UCSD-AML1 (cell line): ENCODE measurements around the gene DOK3.
A peak's percentile ranks its signal among the peaks of the same experiment; 100 is the strongest.

Source experiments
- DNase-seq: peaks from one replicate; lab custom pipeline; 2025; ENCODE audit not compliant: unreplicated experiment; lab: John Stamatoyannopoulos, UW

The DOK3 gene

DNA sequence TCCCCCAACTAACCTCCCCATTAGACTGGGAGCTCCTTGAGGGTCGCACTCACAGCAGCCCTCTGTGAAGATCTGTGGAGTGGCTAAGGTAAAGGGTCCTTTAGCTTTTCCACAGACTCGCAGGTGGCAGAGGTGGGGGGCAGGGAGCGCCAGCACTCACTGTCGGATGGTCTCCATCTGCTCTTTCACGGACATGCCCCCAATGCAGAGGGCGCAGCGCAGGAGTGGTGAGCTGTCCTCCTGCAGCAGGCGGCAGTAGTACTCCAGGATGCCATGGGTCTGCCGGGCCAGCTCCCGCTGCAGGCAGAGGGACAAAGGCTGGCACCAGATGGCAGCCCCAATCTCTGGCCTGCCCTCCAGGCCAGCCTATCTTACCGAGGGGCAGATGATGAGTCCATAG, 4.9 kb upstream of the DOK3 start:
- no peak for DNase-seq

DNA sequence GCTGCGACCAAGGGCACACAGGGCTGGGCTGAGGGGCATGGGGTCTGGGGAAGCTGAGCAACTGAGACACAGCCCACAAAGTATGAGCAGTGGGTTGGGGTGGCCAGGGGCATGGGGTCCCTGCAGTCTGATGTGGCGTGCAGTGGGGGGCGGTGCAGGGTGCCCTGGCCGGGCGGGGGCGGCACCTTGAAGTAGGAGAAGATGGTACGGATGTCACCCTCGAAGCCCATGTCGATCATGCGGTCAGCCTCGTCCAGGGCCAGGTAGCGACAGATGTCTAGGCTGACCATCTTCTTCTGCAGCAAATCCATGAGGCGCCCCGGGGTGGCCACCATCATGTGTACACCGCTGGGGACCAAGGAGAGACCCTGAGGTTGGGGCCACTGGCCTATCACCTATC, 3.9 kb upstream of the DOK3 start:
- DNase-seq = no peak

DNA sequence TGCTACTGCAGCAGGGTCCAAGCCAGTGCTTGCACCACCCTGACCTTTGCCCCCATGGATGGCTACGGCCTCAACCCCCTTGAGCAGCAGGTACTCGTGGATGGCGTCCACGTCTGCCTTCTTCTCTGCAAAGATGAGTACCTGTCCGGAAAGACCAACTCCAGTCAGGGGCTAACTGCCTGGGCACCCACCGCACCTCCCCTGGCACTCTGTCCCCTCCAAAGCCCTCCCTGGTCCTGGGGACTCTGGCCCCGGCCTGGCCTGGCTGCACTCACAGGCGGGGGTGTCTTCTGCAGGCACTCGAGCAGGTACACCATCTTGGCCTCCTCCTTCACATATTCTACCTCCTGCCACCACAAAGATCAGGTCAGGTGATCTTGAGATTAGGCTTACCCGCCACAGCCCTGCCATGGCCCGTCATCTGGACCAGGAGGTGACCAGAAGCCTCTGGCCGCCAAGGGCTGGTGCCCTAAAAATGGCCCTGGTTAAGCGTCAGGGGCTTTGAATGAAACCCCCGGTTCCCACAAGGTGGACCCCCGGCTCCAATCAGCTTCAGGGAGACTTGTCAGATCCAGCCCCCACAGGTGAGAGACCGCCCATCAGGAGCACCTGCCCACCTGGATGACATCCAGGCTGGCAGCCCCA, 3.2 kb upstream of the DOK3 start:
- DNase-seq = no peak

DNA sequence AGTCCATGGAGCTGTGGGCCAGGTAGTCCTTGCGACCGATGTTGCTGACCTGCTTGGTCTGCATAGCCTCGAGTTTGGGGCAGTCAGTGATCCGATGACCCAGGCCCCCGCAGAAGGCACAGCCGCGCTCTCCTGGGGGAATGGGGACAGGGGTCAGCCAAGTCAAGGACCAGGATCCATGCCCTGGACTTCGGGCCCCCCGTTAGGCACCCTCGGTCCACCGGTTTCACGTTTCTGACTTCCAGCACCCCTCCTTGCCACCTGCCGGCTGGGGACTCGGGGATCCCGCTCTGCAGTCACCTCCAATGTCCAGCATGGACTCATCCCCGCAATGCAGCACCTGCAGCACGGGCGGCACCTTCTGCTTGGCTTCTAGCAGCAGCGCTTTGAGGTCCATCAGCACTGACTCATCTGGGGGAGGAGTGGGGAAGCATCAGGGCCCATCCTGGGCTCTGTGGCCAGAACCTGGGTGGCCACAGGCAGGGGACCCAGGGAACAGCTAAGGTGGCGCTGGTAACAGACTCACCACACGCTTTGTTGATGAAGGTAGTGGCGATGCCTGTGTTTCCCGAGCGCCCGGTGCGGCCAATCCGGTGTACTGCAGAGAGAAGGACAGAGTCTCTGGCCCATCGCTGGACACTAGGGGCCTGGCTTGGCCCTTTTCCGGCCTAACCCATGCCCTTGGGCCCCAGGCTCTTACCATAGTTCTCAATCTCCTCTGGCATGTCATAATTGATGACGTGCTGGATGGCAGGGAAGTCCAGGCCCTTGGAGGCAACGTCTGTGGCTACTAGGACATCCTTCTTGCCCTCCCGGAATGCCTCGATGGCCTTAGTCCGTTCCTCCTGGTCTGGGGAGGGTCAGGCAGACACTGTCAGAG, 2.4 kb upstream of the DOK3 start:
- no peak for DNase-seq

DNA sequence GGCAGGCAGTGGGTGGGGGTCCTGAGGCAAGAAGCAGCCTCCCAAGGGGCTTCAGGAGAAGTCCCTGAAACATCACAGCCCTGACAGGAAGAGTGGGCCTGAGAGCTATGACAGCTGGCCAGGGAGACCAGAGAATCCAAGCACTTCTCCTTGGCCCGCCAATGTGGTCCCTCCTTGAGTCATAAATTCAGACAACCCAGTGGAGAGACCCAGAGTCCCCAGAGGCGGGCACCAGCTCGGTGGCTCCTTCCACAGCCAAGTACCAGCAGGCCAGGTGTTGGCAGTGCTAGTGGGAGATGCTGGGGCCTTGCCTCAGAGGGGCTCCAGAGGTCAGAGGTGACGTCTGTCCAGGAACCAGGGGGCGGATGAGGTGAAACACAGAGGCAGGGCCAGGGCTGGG, 1.6 kb upstream of the DOK3 start:
- no peak for DNase-seq

DNA sequence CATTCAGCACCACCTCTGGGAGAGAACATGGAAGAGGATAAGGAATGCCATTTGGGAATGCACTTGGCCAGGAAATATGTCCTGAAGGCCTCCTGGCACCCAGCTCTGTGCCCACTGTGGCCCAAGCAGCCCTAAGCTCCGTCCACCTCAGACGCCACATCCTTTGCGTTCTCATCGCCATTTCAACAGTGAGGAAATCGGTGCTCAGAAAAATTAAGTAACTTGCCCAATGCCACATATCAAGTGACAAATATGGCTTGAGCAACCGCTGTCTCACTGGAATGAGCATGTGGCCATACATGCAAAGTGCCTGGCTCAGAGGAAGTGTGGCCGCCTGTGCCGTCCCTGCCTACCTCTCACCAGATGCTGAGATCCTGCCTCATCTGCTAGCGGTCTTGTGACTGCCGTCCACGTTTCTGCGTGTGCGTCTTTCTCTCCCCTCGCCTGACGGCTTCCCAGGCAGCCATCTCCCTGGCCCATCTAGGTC, 984 bp upstream of the DOK3 start:
- no peak for DNase-seq

DNA sequence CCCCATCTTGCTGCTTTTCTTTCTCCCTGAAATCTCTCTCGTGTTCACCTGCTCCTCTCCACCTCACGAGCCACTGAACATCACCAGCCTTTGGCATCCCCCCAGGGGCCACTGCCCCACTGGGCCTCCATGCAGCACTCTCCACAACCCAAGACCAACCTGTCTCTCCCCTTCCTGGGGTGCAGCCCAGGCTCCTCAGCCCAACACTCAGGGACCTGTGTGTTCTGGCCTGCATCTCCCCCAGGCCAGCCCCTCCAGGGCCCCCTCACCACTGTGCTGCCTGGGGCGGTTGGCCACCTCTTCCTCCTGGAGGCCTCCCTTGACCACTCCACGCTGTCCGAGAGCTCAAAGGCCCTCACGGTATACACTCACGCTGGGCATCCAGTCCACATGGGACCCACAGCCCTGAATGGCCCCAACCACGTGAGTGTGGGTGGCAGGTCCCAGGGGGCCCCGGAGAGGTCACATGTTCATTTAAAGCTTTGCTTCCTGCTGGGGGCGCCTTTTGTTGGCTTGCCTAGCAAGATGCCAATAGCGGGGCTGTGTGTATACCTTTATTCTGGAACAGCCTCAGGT, 453 bp upstream of the DOK3 start:
- DNase-seq = peak; percentile 37

DNA sequence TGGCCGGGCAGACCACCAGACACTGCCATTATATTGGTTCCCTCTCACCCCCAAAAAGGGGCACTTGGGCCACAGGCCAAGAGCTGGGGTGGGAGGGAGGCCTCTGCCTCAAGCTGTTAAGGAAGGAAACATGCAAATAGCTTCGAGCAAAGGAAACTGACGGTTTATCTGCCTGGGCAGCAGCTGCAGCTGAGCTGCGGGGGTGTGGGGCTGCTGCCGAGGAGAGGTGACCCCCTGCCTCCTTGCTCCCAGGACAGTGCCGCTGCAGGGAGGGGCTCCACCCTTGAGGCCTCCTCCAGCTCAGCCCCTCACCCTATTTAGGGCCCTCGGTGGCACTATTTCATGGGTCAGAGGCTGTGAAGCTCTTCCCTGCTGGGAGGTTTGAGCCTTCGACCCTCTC, 789 bp downstream of the DOK3 start:
- peak; percentile 66 for DNase-seq

DNA sequence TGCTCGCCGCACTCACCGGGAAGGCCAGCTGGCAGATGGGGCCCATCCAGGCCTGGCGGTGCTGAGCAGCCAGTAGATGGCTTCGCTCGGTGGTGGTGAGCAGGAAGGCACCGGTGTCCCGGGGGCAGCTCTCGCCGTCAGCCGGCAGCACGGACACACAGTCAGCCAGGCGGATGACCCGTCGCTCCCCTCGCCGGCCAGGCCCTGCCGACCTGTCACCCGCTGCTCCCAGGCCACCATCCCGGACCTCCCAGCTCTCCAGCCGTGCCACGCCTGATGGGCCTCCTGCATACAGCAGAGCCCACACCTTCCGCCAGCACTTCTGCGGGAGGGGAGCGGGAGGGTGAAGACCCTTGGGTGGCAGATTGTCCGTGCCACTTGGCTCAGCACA, 1.4 kb downstream of the DOK3 start:
- DNase-seq = no peak

DNA sequence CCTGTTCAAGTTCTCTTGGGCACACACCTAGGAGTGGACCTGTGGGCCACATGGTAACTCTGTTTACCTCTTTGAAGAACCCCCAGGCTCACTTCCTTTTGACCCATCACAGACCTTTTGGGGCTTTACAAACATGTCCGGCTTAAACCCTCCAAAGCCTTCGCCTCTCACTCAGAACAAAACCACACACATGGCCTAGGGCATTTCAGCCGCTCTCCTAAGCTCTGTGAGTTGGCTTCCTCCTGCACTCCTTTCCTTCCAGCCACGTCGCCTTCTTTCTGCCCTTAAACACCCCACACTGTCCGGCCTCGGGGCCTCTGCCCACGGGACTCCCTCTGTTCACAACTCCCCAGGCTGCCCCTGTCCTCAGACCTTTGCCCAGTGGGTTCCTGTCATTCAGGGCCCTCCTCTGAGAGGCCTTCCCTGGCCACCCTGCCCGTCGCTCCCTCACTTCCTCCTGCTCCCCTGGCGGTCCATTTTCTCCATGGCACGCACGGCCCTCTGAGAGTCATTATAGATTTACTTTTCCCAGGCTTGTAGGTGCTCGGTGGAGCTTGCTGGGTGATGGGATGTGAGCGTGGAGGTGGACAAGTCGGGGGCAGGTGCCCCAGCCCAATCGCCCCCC, 1.9 kb downstream of the DOK3 start:
- DNase-seq = peak; percentile 54

DNA sequence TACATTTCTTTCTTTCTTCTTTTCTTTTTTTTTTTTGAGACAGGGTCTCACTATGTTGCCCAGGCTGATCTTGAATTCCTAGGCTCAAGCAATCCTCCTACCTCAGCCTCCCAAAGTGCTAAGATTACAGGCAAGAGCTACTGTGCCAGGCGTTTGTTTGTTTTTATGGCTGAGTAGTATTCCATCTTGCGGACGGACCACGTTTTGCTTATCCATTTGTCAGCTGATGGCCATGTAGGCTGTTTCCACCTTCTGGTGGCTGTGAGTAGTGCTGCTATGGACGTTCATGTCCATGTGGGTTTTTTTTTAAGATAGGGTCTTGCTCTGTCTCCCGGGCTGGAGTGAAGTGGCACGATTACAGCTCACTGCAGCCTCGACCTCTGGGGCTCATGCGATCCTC, 2.5 kb downstream of the DOK3 start:
- DNase-seq = peak; percentile 43

DNA sequence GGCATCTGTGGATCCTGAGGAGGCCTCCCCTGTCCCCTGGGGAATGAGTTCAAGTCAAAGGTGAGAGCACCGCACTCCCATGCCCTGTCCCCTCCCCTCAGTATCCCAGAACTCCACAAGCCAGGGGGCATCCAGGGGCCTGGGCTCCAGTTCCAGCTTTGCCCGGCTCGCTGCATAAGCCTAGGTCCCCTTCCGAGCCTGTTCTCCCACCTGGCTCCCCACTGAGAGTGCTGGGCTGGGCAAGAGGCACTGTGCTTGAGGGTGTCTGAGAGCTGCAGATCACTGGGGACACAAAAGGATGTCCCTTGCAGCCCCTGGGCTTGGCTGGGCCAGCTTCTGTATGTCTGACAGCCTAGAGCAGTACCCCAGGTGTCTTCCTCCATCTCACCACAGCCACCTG, 4.6 kb downstream of the DOK3 start:
- no peak for DNase-seq

DNA sequence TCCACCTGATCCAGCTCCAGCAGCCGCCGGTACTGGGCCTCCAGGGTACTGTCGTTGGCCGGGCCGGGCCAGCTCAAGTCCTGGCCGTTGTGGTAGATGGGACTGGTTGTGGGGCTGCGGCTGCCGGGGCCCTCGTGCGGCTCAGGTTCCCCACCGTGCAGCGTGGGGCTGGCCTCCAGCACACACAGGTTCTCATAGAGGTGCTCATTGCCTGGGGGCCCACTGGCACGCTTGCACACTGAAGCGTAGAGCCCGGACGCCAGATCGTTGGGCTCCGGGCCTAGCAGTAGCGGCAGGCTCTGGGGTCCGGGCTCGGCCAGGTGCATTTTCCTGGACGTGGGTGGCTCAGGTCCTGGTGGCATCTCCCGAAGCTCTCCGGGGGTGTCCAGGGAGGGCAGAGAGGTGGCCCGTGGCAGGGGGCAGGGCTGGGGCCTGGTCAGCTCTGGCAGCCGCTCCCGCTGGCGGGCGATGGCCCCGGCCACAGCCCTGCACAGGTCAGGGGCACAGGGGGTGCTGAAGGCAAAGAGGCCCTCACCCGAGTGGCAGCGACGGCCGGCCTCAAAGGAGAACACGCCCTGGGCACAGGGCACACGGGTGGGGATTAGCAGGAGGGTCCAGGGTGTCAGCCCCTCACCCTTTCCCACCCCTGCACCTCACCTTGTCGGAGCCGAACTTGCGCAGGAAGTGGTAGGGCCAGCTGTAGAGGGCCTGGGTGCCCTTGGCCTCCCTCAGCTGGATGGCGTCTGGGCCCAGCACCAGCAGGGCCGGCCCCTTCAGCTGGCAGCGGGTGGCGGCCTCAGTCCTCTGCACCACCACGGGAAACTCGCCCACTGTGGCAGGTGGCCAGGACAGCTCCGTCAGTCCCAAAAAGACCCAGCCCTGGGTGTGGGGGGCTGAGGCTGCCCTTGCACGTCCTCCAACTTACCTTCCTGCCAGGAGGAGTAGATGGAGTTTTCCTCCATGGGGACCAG, 5.3 kb downstream of the DOK3 start:
- no peak for DNase-seq

DNA sequence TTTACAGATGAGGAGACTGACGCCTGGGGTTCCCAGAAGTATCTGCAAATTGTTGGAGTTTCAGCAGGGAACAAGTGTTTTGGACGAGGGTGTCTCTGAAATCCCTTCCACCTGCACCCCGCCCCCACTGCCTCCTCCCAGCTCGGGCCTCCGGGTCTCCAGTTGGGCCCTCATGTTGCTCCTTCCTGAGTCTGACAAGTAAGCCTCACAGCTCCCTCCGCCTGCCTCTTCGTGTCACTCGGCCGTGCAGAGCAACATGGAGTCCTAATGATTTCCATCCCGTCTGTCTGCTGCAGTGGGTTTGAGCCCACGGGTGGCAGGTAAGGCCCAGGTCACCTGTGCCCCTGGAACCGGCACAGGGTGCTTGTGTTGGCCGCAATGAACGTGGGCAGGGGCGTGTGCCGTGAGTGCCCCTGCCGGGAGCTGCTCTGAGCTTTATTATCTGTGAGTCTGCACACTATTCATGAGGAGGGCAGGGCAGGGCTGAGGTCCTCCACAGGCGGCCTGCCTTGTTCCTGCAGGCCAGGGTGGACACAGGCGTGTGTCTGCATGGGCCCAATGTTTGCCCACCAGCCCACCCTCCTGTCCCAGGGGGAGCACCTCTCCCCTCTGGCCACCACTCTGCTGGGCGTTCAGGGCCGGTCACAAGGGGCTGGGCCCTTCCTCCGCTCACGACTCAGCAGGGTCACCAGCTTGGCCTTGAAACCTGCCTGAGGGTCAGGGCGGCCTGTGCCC, 6.1 kb downstream of the DOK3 start:
- DNase-seq = no peak

DNA sequence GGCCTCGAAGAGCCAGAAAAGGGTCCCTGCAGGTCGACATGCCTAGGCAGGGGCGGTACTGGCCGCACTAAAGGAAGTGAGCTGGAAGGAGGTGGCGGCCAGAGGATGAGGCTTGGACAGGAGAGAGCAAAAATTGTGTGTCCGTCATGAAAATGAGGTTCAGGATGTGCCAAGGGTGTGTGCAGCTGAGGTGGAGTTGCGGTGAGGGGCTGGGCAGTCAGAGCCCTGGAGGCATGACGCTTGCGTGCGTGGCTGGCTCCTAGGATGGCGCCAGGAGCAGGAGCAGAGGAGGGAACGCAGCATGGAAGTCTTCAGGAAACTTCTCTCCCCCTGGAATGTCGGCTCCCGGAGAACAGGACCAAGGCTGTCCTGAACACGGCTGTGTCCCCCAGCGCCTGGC, 6.7 kb downstream of the DOK3 start:
- DNase-seq = no peak

DNA sequence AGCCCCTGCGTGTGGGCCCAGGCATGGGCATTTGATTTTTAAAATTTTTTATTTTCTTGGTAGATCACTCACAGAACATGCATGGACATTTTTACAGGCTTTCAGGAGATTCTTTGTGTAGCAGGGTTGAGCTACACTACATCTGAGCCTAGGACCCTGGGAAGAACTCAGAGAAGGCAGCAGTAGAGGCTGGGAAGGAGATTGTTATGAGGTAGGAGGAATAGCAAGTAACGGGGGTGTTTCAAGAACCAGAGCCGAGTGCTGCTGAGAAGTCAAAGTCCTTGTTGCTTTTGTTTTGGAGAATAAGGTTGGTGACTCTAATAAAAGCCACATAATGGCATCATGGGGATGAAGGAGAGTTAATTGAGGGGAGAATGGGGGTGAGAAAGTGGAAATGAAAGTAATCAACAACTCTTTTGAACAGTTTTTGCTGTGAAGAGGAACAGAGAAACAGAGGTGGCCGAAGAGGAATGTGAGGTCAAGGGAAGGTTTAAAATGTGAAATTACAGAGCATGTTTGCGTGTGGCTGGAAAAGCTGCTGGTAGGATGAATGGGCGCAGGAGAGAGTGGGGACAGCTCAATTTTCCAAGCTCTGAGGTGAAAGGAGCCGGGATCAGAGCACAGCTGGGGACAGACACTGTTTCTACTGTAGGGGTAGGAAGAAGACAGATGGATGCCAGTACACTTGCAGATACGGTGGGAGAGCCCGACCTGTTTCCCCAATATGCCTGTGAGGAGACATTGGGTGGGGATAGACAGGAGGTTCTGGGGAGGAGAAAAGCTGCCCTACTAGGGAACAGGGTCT, 7.5 kb downstream of the DOK3 start:
- no peak for DNase-seq

DNA sequence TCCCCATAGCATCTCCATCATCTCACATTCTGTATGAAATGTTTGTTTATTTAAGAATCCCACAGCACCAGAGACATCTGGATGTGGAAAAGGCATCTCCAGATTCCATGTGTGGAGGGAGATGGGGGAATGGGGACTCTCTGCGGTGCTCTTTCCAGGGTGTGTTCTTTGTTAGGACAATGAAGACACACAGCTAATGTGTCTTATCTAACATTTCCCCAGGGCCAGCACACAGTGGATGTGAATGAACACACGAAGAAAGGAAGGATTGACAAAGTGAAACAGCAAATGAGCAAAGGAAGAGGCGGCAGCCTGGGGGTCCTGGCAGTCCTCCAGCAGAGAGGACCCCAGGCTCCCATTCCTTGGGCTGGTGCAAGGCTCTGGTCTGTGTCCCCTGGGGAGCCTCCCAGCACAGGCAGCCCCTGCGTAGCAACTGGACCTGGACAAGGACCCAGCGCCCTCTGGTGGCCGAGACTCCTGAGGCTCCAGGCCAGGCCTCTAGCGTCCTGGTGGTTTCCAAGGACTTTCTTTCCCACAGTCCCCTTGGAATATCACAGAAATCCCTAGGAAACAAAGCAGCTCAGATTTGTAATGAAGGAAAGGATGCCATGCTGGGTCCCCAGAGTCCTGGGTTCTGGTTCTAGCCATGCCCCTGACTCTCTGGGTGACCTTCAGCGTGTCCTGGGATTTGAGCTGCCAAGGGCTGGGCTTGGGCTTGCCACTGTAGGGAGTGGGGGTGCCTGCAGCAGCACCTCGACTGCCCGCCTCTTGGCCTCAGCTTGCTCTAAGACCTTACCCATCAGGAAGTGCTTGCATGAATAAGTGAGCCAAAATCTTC, 8.7 kb downstream of the DOK3 start:
- peak; percentile 84 for DNase-seq

DNA sequence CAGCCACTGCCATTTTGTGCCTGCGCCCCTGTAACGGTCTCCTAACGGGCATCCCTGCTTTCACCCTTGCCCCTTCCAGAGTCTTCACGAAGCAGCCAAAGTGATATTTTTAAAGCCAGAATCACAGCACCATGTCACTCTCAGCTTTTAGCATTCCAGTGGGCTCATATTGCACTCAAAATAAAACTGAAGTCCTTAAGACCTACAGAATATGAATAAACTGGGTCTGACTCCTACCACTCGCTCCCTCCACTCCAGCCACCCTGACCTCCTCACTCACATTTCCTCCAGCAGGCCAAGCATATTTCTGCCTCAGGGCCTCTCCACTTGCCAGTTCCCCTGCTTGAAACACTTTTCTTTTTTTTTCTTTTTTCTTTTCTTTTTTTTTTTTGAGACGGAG, 9.8 kb downstream of the DOK3 start:
- DNase-seq = no peak
